GM12878 (cell line): ENCODE data around the gene RIMBP2. TPM values are rescaled to one million over a fixed set of nuclear protein-coding genes. Genes with fewer than 3 reads are reported as not detected.

ENCODE experiments used
- ATAC-seq: fragments of 200-7000 bp; cut with Tn5 transposase; 3 replicates; pipeline ENCODE4 v1.9.1; 2020; ENCODE audit warnings: mild to moderate bottlenecking, moderate library complexity
- BruUV-seq: library from RNA; stranded (reverse); fragments of 400-500 nt; replicated peaks from 2 replicates; lab custom pipeline; 2021; lab: Mats Ljungman, UMichigan
- CTCF ChIA-PET: fragments of 300-600 bp; sonication (Branson Sonifier 250); formaldehyde crosslinking; extraction: SDS; loops from one replicate; lab custom pipeline; 2021; ENCODE audit warnings: inconsistent platforms; lab: Yijun Ruan, JAX
- POLR2A ChIA-PET: fragments of 350-600 bp; formaldehyde crosslinking; extraction: SDS; loops from one replicate; lab custom pipeline; 2021; ENCODE audit warnings: inconsistent platforms; lab: Charles Lee
- RAD21 ChIA-PET: fragments of 300-600 bp; sonication (Branson Sonifier 250); formaldehyde crosslinking; loops from one replicate; lab custom pipeline; 2023; ENCODE audit warnings: antibody characterized with exemption; ENCODE audit not compliant: unreplicated experiment; lab: Charles Lee
- SMC1A ChIA-PET: fragments of 300-600 bp; sonication (Branson Sonifier 250); formaldehyde crosslinking; loops from one replicate; lab custom pipeline; 2023; ENCODE audit not compliant: unreplicated experiment, uncharacterized antibody; lab: Charles Lee
- DNase-seq: peaks from one replicate; pipeline ENCODE4 v3.0.0-alpha.2; 2011; ENCODE audit warnings: low read depth, low spot score
- FAIRE-seq: peaks from 3 replicates; lab custom pipeline; 2011; peaks lifted over from hg19 to GRCh38; lab: Jason Lieb, UNC
- H2AFZ ChIP-seq: 2 replicates; pipeline ENCODE4 v1.6.0; 2011; ENCODE audit warnings: low read depth, low read length, control low read depth; ENCODE audit not compliant: control insufficient read depth
- H3K27ac ChIP-seq: 2 replicates; pipeline ENCODE4 v1.5.1; 2011; ENCODE audit warnings: control low read depth; ENCODE audit not compliant: control insufficient read depth, insufficient read depth
- H3K27me3 ChIP-seq, 2 experiments: replicated peaks in 1 of 2; 2 replicates each; pipeline versions ENCODE4 v1.6.0 to v1.6.1; 2011; ENCODE audit warnings: low read length in 1 of 2; ENCODE audit not compliant: control insufficient read depth in 2 of 2, insufficient read depth in 2 of 2
- H3K36me3 ChIP-seq, 2 experiments: 2 replicates each; pipeline ENCODE4 v1.5.1; 2011; ENCODE audit warnings: low read length in 1 of 2; ENCODE audit not compliant: control insufficient read depth in 2 of 2, insufficient read depth in 2 of 2
- H3K4me1 ChIP-seq: 2 replicates; pipeline ENCODE4 v1.6.1; 2011; ENCODE audit warnings: mild to moderate bottlenecking, low read length, moderate library complexity, mixed read lengths; ENCODE audit not compliant: control insufficient read depth, insufficient read depth
- H3K4me2 ChIP-seq: 2 replicates; pipeline ENCODE4 v1.6.0; 2011; ENCODE audit warnings: control low read depth; ENCODE audit not compliant: control insufficient read depth, insufficient read depth
- H3K4me3 ChIP-seq: fragments of 200-600 bp; sonication (generic); 2 replicates; pipeline ENCODE4 v1.5.1; 2016
- H3K79me2 ChIP-seq: 2 replicates; pipeline ENCODE4 v1.6.0; 2011; ENCODE audit warnings: low read length; ENCODE audit not compliant: control insufficient read depth, insufficient read depth
- H3K9ac ChIP-seq: 2 replicates; pipeline ENCODE4 v1.8.0; 2011; ENCODE audit warnings: low read length, control low read depth, mixed read lengths; ENCODE audit not compliant: control insufficient read depth, insufficient read depth
- H3K9me3 ChIP-seq: replicated peaks from 3 replicates; pipeline ENCODE4 v1.5.1; 2011; ENCODE audit warnings: mild to moderate bottlenecking, low read length; ENCODE audit not compliant: control insufficient read depth, insufficient read depth
- H4K20me1 ChIP-seq: 2 replicates; pipeline ENCODE4 v1.6.0; 2011; ENCODE audit not compliant: control insufficient read depth, insufficient read depth
- CREB1 ChIP-seq: IDR thresholded peaks from 2 replicates; pipeline ENCODE4 v1.6.1; 2012; ENCODE audit warnings: low read depth, mild to moderate bottlenecking, inconsistent platforms
- FOS ChIP-seq: IDR thresholded peaks from 3 replicates; pipeline ENCODE4 v1.6.1; 2011; ENCODE audit warnings: borderline replicate concordance; ENCODE audit not compliant: insufficient read length; ENCODE audit errors: extremely low read depth
- FOXM1 ChIP-seq: IDR thresholded peaks from 2 replicates; pipeline ENCODE4 v1.6.1; 2012; ENCODE audit warnings: low read depth, mild to moderate bottlenecking, inconsistent platforms, low read length, moderate library complexity
- IKZF2 ChIP-seq, 2 experiments: fragments of 450-650 bp; IDR thresholded peaks; 2 replicates each; pipeline ENCODE4 v1.6.1; 2017; ENCODE audit warnings: mild to moderate bottlenecking in 2 of 2, moderate library complexity in 2 of 2
- NBN ChIP-seq: fragments of 450-650 bp; IDR thresholded peaks from 2 replicates; pipeline ENCODE4 v1.6.1; 2016
- NR2C1 ChIP-seq: fragments of 450-650 bp; IDR thresholded peaks from 2 replicates; pipeline ENCODE4 v1.6.1; 2017; ENCODE audit warnings: antibody characterized with exemption, mild to moderate bottlenecking, moderate library complexity
- PML ChIP-seq: IDR thresholded peaks from 2 replicates; pipeline ENCODE4 v1.6.1; 2012; ENCODE audit warnings: low read length, inconsistent platforms
- POLR2A ChIP-seq: IDR thresholded peaks from 2 replicates; pipeline ENCODE4 v1.6.1; 2011; ENCODE audit warnings: low read depth, mild to moderate bottlenecking, low read length
- RAD51 ChIP-seq: fragments of 450-650 bp; IDR thresholded peaks from 2 replicates; pipeline ENCODE4 v1.6.1; 2016; ENCODE audit warnings: moderate library complexity, mild to moderate bottlenecking, inconsistent platforms
- RFX5 ChIP-seq: IDR thresholded peaks from 2 replicates; pipeline ENCODE4 v1.6.1; 2011; ENCODE audit warnings: low read depth, low read length, improper control_type of control experiment
- RUNX3 ChIP-seq: IDR thresholded peaks from 2 replicates; pipeline ENCODE4 v1.6.1; 2012; ENCODE audit warnings: low read length, inconsistent platforms
- SIX5 ChIP-seq: IDR thresholded peaks from 2 replicates; pipeline ENCODE4 v1.6.1; 2011; ENCODE audit warnings: mild to moderate bottlenecking, low read depth, low read length, moderate library complexity; ENCODE audit not compliant: severe bottlenecking
- STAT3 ChIP-seq: IDR thresholded peaks from 2 replicates; pipeline ENCODE4 v1.6.1; 2011; ENCODE audit warnings: low read depth, low read length, improper control_type of control experiment
- SUPT20H ChIP-seq: IDR thresholded peaks from 2 replicates; pipeline ENCODE4 v1.6.1; 2011; ENCODE audit warnings: low read depth, mild to moderate bottlenecking, low read length, moderate library complexity, borderline replicate concordance; ENCODE audit not compliant: control insufficient read depth
- ZNF274 ChIP-seq: IDR thresholded peaks from one replicate; pipeline ENCODE4 v1.8.0; 2011; ENCODE audit not compliant: insufficient read length, insufficient read depth
- ZSCAN29 ChIP-seq: fragments of 450-650 bp; IDR thresholded peaks from 2 replicates; pipeline ENCODE4 v1.6.1; 2017; ENCODE audit warnings: mild to moderate bottlenecking, moderate library complexity
- WGBS: methylation state at CpG from one replicate; pipeline ENCODE4 v1.1.6; 2016; ENCODE audit warnings: low lambda C conversion rate; ENCODE audit not compliant: insufficient replicate concordance, insufficient coverage; ENCODE audit errors: missing lambda C conversion rate; 5-methylcytosine and 5-hydroxymethylcytosine counted together
- in situ Hi-C: fragments of 300-500 bp; cut with MboI; formaldehyde crosslinking; loops from 9 replicates; pipeline ENCODE4 v1.14.3; 2018; ENCODE audit warnings: mixed read lengths
- intact Hi-C: fragments of 100-400 bp; cut with micrococcal nuclease; formaldehyde crosslinking; loops from one replicate; pipeline ENCODE4 v1.14.2; 2022; ENCODE audit not compliant: unreplicated experiment
- polyA plus RNA-seq, 11 experiments: library from polyadenylated mRNA; depleted of rRNA in 4 of 11; unstranded in 6 of 11; stranded (reverse) in 5 of 11; fragments of >200 nt; fragmentation: Nextera tagmentation in 4 of 11; fragmentation: Illumina TruSeq in 1 of 11; extraction: Ambion mirVana in 4 of 11; extraction: Trizol in 1 of 11; gene quantifications; 1 replicate in 1 of 11; 2 replicates in 10 of 11; pipeline versions ENCODE4 v1.2.1 to v1.2.3, GENCODE V29; 2011 to 2016; ENCODE audit warnings: inconsistent platforms in 2 of 11, missing spikeins in 2 of 11, low read depth in 1 of 11
- total RNA-seq, 4 experiments: library from RNA; depleted of rRNA in 3 of 4; stranded (reverse); fragments of >200 nt in 3 of 4; fragmentation: Illumina TruSeq in 1 of 4; extraction: Trizol in 1 of 4; gene quantifications; 2 replicates each; pipeline versions ENCODE4 v1.2.1 to v1.2.3, GENCODE V29; 2013 to 2021
- TF ChIP-seq, protein P1 (sequence below): fragments of 450-650 bp; conservative IDR thresholded peaks from 2 replicates; pipeline ENCODE4 v1.6.1; 2017; ENCODE audit warnings: mild to moderate bottlenecking, moderate library complexity
- TF ChIP-seq, protein P2 (sequence below): fragments of 450-650 bp; IDR thresholded peaks from 2 replicates; pipeline ENCODE4 v1.6.1; 2018; ENCODE audit warnings: borderline replicate concordance, mild to moderate bottlenecking; ENCODE audit not compliant: partially characterized antibody

The RIMBP2 gene
- total and polyA plus RNA-seq, 10 of the 15 experiments (the other 5 are each of a cell fraction or from before 2014, with no cell fraction given): 0.04 to 2.9 (median 0.07) TPM; not detected in 1

DNA sequence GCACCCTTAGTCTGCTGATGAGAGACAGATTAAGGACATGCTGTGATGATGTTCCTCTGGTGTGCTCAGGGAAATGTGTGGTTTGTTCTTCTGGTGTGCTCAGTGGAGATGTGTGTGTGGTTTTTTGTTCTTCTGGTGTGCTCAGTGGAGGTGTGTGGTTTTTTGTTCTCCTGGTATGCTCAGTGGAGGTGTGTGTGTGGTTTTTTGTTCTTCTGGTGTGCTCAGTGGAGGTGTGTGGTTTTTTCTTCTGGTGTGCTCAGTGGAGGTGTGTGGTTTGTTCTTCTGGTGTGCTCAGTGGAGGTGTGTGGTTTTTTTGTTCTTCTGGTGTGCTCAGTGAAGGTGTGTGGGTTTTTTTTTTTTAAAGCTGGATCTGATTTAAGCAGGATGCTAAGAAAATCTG is 363.0 kb downstream of the RIMBP2 start (continued):
- TF ChIP-seq, protein P1, sequence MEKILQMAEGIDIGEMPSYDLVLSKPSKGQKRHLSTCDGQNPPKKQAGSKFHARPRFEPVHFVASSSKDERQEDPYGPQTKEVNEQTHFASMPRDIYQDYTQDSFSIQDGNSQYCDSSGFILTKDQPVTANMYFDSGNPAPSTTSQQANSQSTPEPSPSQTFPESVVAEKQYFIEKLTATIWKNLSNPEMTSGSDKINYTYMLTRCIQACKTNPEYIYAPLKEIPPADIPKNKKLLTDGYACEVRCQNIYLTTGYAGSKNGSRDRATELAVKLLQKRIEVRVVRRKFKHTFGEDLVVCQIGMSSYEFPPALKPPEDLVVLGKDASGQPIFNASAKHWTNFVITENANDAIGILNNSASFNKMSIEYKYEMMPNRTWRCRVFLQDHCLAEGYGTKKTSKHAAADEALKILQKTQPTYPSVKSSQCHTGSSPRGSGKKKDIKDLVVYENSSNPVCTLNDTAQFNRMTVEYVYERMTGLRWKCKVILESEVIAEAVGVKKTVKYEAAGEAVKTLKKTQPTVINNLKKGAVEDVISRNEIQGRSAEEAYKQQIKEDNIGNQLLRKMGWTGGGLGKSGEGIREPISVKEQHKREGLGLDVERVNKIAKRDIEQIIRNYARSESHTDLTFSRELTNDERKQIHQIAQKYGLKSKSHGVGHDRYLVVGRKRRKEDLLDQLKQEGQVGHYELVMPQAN: no peak
- TF ChIP-seq RAD51 (no peak), STAT3 (no peak), ZSCAN29 (no peak), NR2C1 (no peak), SUPT20H (no peak)

- no peak for DNase-seq
- H2AFZ ChIP-seq: no peak overlapping the region
Observed at GRCh38 chr12:130351326-130351725, 364.8 kb downstream of the RIMBP2 start.

More at GRCh38 chr12:130351326-130351725, 364.8 kb downstream of the RIMBP2 start:
- ChIA-PET CTCF (no interaction called here), RAD21 (no interaction called here), SMC1A (no interaction called here), POLR2A (no interaction called here)
- BruUV-seq: no TSS peak
- Histone ChIP-seq H3K36me3 (no peaks in the 10 kb centered on the region), H4K20me1 (no peaks in the 10 kb centered on the region), H3K4me1 (no peaks in the 10 kb centered on the region), H3K9me3 (no peaks in the 10 kb centered on the region; the same call in 2 of the 3 replicates), H3K27me3 (no peaks in the 10 kb centered on the region), H3K27ac (no peak overlapping the region), H3K4me2 (no peak overlapping the region), H3K4me3 (no peak overlapping the region), H3K79me2 (no peaks in the 10 kb centered on the region), H3K9ac (no peak overlapping the region)
- intact Hi-C loops (no loop called here), in situ Hi-C loops (no loop called here)
- ATAC-seq: no peak
- WGBS: 3% methylated on average over 5 of the region's 5 CpGs
- FAIRE-seq: no peak
- no peak for TF ChIP-seq FOS
- no peak for TF ChIP-seq POLR2A
- TF ChIP-seq ZNF274: no peak
- TF ChIP-seq IKZF2 (IDR thresholded peaks at IDR 0.05): no peak
- TF ChIP-seq RFX5: no peak
- TF ChIP-seq SUPT20H: no peak
- TF ChIP-seq RUNX3: no peak
- no peak for TF ChIP-seq PML
- TF ChIP-seq CREB1: no peak
- TF ChIP-seq, protein P2, sequence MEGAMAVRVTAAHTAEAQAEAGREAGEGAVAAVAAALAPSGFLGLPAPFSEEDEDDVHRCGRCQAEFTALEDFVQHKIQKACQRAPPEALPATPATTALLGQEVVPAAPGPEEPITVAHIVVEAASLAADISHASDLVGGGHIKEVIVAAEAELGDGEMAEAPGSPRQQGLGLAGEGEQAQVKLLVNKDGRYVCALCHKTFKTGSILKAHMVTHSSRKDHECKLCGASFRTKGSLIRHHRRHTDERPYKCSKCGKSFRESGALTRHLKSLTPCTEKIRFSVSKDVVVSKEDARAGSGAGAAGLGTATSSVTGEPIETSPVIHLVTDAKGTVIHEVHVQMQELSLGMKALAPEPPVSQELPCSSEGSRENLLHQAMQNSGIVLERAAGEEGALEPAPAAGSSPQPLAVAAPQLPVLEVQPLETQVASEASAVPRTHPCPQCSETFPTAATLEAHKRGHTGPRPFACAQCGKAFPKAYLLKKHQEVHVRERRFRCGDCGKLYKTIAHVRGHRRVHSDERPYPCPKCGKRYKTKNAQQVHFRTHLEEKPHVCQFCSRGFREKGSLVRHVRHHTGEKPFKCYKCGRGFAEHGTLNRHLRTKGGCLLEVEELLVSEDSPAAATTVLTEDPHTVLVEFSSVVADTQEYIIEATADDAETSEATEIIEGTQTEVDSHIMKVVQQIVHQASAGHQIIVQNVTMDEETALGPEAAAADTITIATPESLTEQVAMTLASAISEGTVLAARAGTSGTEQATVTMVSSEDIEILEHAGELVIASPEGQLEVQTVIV: no peak
- TF ChIP-seq SIX5: no peak
- no peak for TF ChIP-seq NBN
- no peak for TF ChIP-seq FOXM1
